DOHH2 (cell line): ENCODE data around the gene ROBO1.

Experiments
- H3F3A ChIP-seq: fragments of 200-600 bp; sonication (generic), shearing (Covaris generic); 2 replicates; pipeline ENCODE4 v1.6.0; 2016; ENCODE audit warnings: antibody characterized with exemption, mild to moderate bottlenecking; ENCODE audit not compliant: control insufficient read depth, insufficient read depth
- H3K27ac ChIP-seq: fragments of 200-600 bp; sonication (generic); 2 replicates; pipeline ENCODE4 v1.5.1; 2014; ENCODE audit warnings: low read depth, mild to moderate bottlenecking, low read length, moderate library complexity
- H3K27me3 ChIP-seq: fragments of 200-600 bp; sonication (generic); 2 replicates; pipeline ENCODE4 v1.6.1; 2014; ENCODE audit warnings: mild to moderate bottlenecking, low read length, mixed read lengths; ENCODE audit not compliant: control insufficient read depth
- H3K36me3 ChIP-seq: fragments of 200-600 bp; sonication (generic); 2 replicates; pipeline ENCODE4 v1.6.1; 2014; ENCODE audit warnings: mild to moderate bottlenecking, low read length, moderate library complexity, mixed read lengths; ENCODE audit not compliant: control insufficient read depth
- H3K4me1 ChIP-seq: fragments of 200-600 bp; sonication (generic); 2 replicates; pipeline ENCODE4 v1.6.1; 2014; ENCODE audit warnings: mild to moderate bottlenecking, low read length, mixed read lengths; ENCODE audit not compliant: control insufficient read depth
- H3K4me2 ChIP-seq: fragments of 200-600 bp; sonication (generic); 2 replicates; pipeline ENCODE4 v1.6.0; 2014; ENCODE audit warnings: mild to moderate bottlenecking, low read length, moderate library complexity
- H3K4me3 ChIP-seq: fragments of 200-600 bp; sonication (generic); 2 replicates; pipeline ENCODE4 v1.5.1; 2014; ENCODE audit warnings: mild to moderate bottlenecking, low read length, mixed read lengths
- H3K79me2 ChIP-seq: fragments of 200-600 bp; sonication (generic); 2 replicates; pipeline ENCODE4 v1.6.1; 2014; ENCODE audit warnings: mild to moderate bottlenecking, low read length, mixed read lengths; ENCODE audit not compliant: control insufficient read depth
- H3K9me2 ChIP-seq: fragments of 200-600 bp; sonication (generic); replicated peaks from 2 replicates; pipeline ENCODE4 v1.6.1; 2014; ENCODE audit warnings: mild to moderate bottlenecking, low read length, mixed read lengths; ENCODE audit not compliant: control insufficient read depth
- H3K9me3 ChIP-seq: fragments of 200-600 bp; sonication (generic); 2 replicates; pipeline ENCODE4 v1.6.1; 2014; ENCODE audit warnings: antibody characterized with exemption, low read length, mixed read lengths; ENCODE audit not compliant: control insufficient read depth, insufficient read depth
- H4K20me1 ChIP-seq: fragments of 200-600 bp; sonication (generic); 2 replicates; pipeline ENCODE4 v1.6.0; 2014; ENCODE audit warnings: low read depth, mild to moderate bottlenecking, antibody characterized with exemption, low read length, moderate library complexity; ENCODE audit not compliant: control insufficient read depth, insufficient read depth
- EZH2phosphoT487 ChIP-seq: fragments of 200-600 bp; sonication (generic); IDR thresholded peaks from 2 replicates; pipeline ENCODE4 v1.6.1; 2017; ENCODE audit warnings: borderline replicate concordance, mild to moderate bottlenecking, antibody characterized with exemption, low read length, moderate library complexity, mixed read lengths
- TF ChIP-seq, protein P1 (sequence below): fragments of 200-600 bp; sonication (generic); IDR thresholded peaks from one replicate; pipeline ENCODE4 v1.5.1; 2014; ENCODE audit warnings: antibody characterized with exemption, mild to moderate bottlenecking, low read depth, low read length; ENCODE audit not compliant: poor library complexity, severe bottlenecking

ROBO1 gene

DNA sequence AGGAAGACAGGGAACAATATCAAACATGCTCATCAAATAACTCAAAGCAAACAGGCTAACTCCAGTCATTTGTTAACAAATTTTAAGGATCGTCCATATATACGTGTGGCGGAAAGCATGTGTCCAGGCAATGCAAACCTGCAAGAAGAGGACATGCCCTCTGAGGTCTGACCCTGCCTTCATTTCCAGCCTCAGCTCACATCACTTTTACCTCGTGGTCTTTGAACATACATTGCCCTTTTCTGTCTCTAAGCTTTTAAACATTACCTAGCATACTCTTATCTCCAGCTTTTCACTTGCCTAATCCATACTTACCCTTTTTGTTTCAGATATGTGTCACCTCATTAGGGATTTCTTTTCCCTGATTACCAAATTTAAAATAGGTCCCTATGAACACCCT, 944.4 kb downstream of the ROBO1 start:
- TF ChIP-seq, protein P1, sequence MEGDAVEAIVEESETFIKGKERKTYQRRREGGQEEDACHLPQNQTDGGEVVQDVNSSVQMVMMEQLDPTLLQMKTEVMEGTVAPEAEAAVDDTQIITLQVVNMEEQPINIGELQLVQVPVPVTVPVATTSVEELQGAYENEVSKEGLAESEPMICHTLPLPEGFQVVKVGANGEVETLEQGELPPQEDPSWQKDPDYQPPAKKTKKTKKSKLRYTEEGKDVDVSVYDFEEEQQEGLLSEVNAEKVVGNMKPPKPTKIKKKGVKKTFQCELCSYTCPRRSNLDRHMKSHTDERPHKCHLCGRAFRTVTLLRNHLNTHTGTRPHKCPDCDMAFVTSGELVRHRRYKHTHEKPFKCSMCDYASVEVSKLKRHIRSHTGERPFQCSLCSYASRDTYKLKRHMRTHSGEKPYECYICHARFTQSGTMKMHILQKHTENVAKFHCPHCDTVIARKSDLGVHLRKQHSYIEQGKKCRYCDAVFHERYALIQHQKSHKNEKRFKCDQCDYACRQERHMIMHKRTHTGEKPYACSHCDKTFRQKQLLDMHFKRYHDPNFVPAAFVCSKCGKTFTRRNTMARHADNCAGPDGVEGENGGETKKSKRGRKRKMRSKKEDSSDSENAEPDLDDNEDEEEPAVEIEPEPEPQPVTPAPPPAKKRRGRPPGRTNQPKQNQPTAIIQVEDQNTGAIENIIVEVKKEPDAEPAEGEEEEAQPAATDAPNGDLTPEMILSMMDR = no peak
- TF ChIP-seq EZH2phosphoT487 = no peak
- H3K9me2 ChIP-seq = no peaks in the 10 kb centered on the region
- no peaks in the 10 kb centered on the region for H3K4me1 ChIP-seq
- H3K36me3 ChIP-seq = no peaks in the 10 kb centered on the region
- H3K4me3 ChIP-seq = no peak overlapping the region
- no peak overlapping the region for H3K27ac ChIP-seq
- no peaks in the 10 kb centered on the region for H3K27me3 ChIP-seq
- H3F3A ChIP-seq = no peaks in the 10 kb centered on the region
- no peaks in the 10 kb centered on the region for H3K79me2 ChIP-seq
- H3K9me3 ChIP-seq = no peaks in the 10 kb centered on the region
- no peak overlapping the region for H3K4me2 ChIP-seq
- no peaks in the 10 kb centered on the region for H4K20me1 ChIP-seq

DNA sequence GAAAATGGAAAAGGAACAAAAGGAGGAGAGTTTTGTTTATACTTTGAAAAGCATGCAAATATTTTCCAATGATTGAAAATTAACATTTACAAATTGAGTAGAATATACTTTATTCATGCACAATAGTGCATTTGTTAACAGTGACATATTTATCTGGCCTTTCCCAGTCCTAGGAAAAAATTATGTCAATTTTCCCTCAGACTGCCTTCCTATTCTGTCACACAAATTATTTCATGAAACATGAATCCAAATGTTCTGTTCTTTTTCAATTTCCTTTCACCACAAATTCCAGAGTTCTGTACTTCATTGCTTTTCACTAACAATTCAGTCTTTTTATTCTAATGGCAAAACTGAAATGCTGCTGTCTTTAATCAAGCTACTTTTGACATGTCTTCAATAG, 945.1 kb downstream of the ROBO1 start:
- no peaks in the 10 kb centered on the region for H3K79me2 ChIP-seq
- no peak for TF ChIP-seq EZH2phosphoT487
- TF ChIP-seq, protein P1 = no peak

DNA sequence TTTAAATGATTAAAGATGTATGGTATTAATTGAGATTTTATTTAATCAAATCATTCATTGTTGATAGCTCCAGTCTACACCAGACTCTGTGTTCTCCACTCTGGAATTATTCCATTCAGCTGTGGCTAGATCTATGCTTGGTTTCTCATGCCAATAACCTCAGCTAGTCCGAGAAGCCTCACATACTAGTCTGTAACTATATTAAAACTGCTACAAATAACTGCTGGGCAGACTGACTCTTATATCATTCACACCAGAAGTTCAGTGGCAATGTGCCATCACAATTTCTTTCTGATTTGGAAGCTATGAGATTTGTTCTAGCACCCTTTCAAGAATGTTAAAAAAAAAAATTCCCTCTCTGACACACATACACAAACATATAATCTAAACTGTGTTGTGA, 947.3 kb downstream of the ROBO1 start:
- Histone ChIP-seq H3K9me2 (no peaks in the 10 kb centered on the region), H4K20me1 (no peaks in the 10 kb centered on the region), H3K4me1 (no peaks in the 10 kb centered on the region), H3K36me3 (no peaks in the 10 kb centered on the region), H3F3A (no peaks in the 10 kb centered on the region), H3K4me2 (no peak overlapping the region), H3K27me3 (no peaks in the 10 kb centered on the region), H3K79me2 (no peaks in the 10 kb centered on the region), H3K27ac (no peak overlapping the region), H3K4me3 (no peak overlapping the region), H3K9me3 (no peaks in the 10 kb centered on the region; the same call in 1 of the 2 replicates)
- TF ChIP-seq, protein P1 = no peak
- no peak for TF ChIP-seq EZH2phosphoT487

More for the DNA sequence above, 945.1 kb downstream of the ROBO1 start:
- H3K27ac ChIP-seq = no peak overlapping the region
- no peaks in the 10 kb centered on the region for H3K9me2 ChIP-seq
- no peaks in the 10 kb centered on the region; the same call in 1 of the 2 replicates for H3K9me3 ChIP-seq
- no peak overlapping the region for H3K4me2 ChIP-seq
- H3K4me1 ChIP-seq = no peaks in the 10 kb centered on the region
- no peaks in the 10 kb centered on the region for H3K27me3 ChIP-seq
- H3K36me3 ChIP-seq = no peaks in the 10 kb centered on the region
- no peaks in the 10 kb centered on the region for H3F3A ChIP-seq
- H3K4me3 ChIP-seq = no peak overlapping the region
- no peaks in the 10 kb centered on the region for H4K20me1 ChIP-seq
